HTR-8/SVneo (cell line): ENCODE measurements around the gene TAMALIN.

Experiments used
- DNase-seq: peaks from one replicate; pipeline ENCODE4 v3.0.0; 2011; ENCODE audit warnings: low spot score, mixed read lengths; ENCODE audit not compliant: insufficient read length
- FAIRE-seq: peaks from 2 replicates; lab custom pipeline; 2011; peaks lifted over from hg19 to GRCh38; lab: Jason Lieb, UNC

Gene TAMALIN

GRCh38 chr12:52063082-52063924 lies 56.6 kb downstream of the TAMALIN start:
- DNase-seq (no peak), FAIRE-seq (no peak)

- DNase-seq (no peak), FAIRE-seq (no peak)
Observed at GRCh38 chr12:52063981-52064649, 57.4 kb downstream of the TAMALIN start.
